WI38 (cell line): ENCODE data around the gene GVQW3.

ENCODE experiments used
- H3K4me3 ChIP-seq: 2 replicates; pipeline ENCODE4 v1.5.1; 2011; ENCODE audit warnings: low read depth, mild to moderate bottlenecking, control low read depth, low read length
- CTCF ChIP-seq: IDR thresholded peaks from 2 replicates; pipeline ENCODE4 v1.5.1; 2012; ENCODE audit warnings: low read depth, mild to moderate bottlenecking, control low read depth, low read length

Gene GVQW3

GRCh38 chr11:76380977-76381719, at the start of gene GVQW3, which contains the start of gene THAP12:
Gene GVQW3, plus strand, starts transcription at chr11:76381323. Its CDS starts 506 bp downstream, at chr11:76381829.
Gene THAP12, minus strand, starts transcription at chr11:76381132. Its CDS starts 296 bp downstream, at chr11:76380836.
- no peak for TF ChIP-seq CTCF

GRCh38 chr11:76334826-76335389, 46.2 kb upstream of the GVQW3 start:
- TF ChIP-seq CTCF, result no peak
- no peak overlapping the region for H3K4me3 ChIP-seq

More at GRCh38 chr11:76380977-76381719, at the start of gene GVQW3, which contains the start of gene THAP12:
- H3K4me3 ChIP-seq, result peak within 1 kb of the TSS; percentile 82

- no peak overlapping the region for H3K4me3 ChIP-seq
- no peak for TF ChIP-seq CTCF
Measured at GRCh38 chr11:76335842-76336241, 45.3 kb upstream of the GVQW3 start.

GRCh38 chr11:76336597-76336996, 44.5 kb upstream of the GVQW3 start:
- no peak overlapping the region for H3K4me3 ChIP-seq
- TF ChIP-seq CTCF, result no peak

GRCh38 chr11:76337469-76337868, 43.7 kb upstream of the GVQW3 start:
- TF ChIP-seq CTCF, result no peak
- H3K4me3 ChIP-seq, result no peak overlapping the region

GRCh38 chr11:76337923-76338322, 43.2 kb upstream of the GVQW3 start:
- H3K4me3 ChIP-seq, result no peak overlapping the region
- no peak for TF ChIP-seq CTCF

- H3K4me3 ChIP-seq, result no peak overlapping the region
- TF ChIP-seq CTCF, result no peak
Measured at GRCh38 chr11:76339221-76339620, 41.9 kb upstream of the GVQW3 start.
